ENCODE data around the gene PCDHGA10.

DNA sequence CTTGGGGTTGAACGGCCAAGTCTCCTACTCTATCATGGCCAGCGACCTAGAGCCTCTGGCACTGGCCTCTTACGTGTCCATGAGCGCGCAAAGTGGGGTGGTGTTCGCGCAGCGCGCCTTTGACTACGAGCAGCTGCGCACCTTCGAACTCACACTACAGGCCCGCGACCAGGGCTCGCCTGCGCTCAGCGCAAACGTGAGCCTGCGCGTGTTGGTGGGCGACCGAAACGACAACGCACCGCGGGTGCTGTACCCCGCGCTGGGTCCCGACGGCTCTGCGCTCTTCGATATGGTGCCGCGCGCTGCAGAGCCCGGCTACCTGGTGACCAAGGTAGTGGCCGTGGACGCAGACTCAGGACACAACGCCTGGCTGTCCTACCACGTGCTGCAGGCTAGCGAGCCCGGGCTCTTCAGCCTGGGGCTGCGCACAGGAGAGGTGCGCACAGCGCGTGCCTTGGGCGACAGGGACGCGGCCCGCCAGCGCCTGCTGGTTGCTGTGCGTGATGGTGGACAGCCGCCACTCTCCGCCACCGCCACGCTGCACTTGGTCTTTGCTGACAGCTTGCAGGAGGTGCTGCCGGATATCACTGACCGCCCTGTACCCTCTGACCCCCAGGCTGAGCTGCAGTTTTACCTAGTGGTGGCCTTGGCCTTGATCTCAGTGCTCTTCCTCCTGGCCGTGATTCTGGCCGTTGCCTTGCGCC is 13.1 kb upstream of the PCDHGA10 start:
- TF ChIP-seq POLR2AphosphoS5 (IDR thresholded peaks at IDR 0.05) (no peak), CTCF (IDR thresholded peaks at IDR 0.05) (no peak), POLR2A (IDR thresholded peaks at IDR 0.05) (no peak), EP300 (IDR thresholded peaks at IDR 0.05) (no peak)

All from upper lobe of left lung (tissue), 4 donors.